ENCODE data around the gene DUSP11.
"Not testable (repeated sequence)": the region's sequence is repeated elsewhere in the genome, so short reads cannot be mapped to it uniquely, and the experiment has no call there.

The DUSP11 gene

GRCh38 chr2:73717695-73718094 lies 62.2 kb downstream of the DUSP11 start:
- not testable (repeated sequence) for DNase-seq (ENCODE audit: low spot score)

DNA sequence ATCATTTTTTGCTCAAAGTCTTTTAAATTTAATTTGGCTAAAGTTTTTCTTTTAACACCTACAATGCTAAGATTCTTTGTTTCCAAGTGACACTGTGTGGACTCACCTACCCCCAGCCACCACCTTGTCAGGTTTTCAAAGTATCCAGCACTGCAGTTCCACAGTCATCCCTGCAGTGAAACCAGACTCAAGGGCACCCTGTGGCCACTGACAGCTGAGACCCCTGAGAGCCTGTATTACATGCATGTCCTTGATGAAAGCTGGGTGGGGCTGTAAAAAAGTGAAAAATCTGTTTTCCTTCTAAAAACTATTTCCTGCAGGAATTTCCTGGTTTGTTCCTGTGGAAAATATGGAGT lies 62.7 kb downstream of the DUSP11 start:
- no peak for DNase-seq (ENCODE audit: low spot score)

- no peak for DNase-seq (ENCODE audit: low spot score)
These were observed 63.2 kb downstream of the DUSP11 start for GRCh38 chr2:73716543-73717250.

DNA sequence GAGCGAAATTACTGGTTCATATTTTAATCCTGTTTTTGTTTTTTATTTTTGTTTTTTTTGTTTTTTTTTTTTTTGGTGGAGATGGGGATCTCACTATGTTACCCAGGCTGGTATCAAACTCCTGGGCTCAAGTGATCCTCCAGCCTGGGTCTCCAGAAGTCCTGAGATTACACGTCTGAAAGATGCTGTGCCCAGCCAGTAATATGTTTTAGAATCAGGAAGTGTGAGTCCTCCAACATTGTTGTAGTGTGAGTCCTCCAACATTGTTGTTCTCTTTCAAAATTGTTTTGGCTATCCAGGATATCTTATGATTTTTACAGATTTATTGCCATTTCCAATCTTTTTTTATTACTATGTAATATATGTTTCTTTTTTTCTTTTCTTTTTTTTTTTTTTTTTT lies 65.8 kb downstream of the DUSP11 start:
- DNase-seq (ENCODE audit: low spot score) = no peak
